ENCODE data around the gene PRDM11.
A peak's percentile ranks its signal among the peaks of the same experiment; 100 is the strongest.

Gene PRDM11

GRCh38 chr11:45147891-45148675, 1.6 kb downstream of the PRDM11 start:
- TF ChIP-seq ZFX (IDR thresholded peaks at IDR 0.05) (no peak), CTCF (conservative IDR thresholded peaks at IDR 0.05) (no peak)
- peak overlapping the region; percentile 81 for H3K27ac ChIP-seq

GRCh38 chr11:45149483-45150056, 3.1 kb downstream of the PRDM11 start:
- H3K27ac ChIP-seq: no peak overlapping the region
- TF ChIP-seq CTCF (conservative IDR thresholded peaks at IDR 0.05): no peak
- no peak for TF ChIP-seq ZFX (IDR thresholded peaks at IDR 0.05)

GRCh38 chr11:45150301-45150700, 3.9 kb downstream of the PRDM11 start:
- no peak overlapping the region for H3K27ac ChIP-seq
- TF ChIP-seq CTCF (conservative IDR thresholded peaks at IDR 0.05): no peak
- TF ChIP-seq ZFX (IDR thresholded peaks at IDR 0.05): no peak

GRCh38 chr11:45150943-45151342, 4.5 kb downstream of the PRDM11 start:
- TF ChIP-seq ZFX (IDR thresholded peaks at IDR 0.05) (no peak), CTCF (conservative IDR thresholded peaks at IDR 0.05) (no peak)

GRCh38 chr11:45151362-45151982, 5.0 kb downstream of the PRDM11 start:
- TF ChIP-seq CTCF (conservative IDR thresholded peaks at IDR 0.05) (no peak), ZFX (IDR thresholded peaks at IDR 0.05) (no peak)
- no peak overlapping the region for H3K27ac ChIP-seq

More at GRCh38 chr11:45150943-45151342, 4.5 kb downstream of the PRDM11 start:
- H3K27ac ChIP-seq: no peak overlapping the region

GRCh38 chr11:45152740-45153595, 6.5 kb downstream of the PRDM11 start:
- H3K27ac ChIP-seq: no peak overlapping the region
- TF ChIP-seq ZFX (IDR thresholded peaks at IDR 0.05): no peak

- TF ChIP-seq ZFX (IDR thresholded peaks at IDR 0.05) (no peak), CTCF (conservative IDR thresholded peaks at IDR 0.05) (no peak)
- H3K27ac ChIP-seq: no peak overlapping the region
Observed at GRCh38 chr11:45154276-45154675, 7.8 kb downstream of the PRDM11 start.

Data from C4-2B (cell line).